GM20431 (cell line): ENCODE data around the gene LRRTM3.

Experiments used
- in situ Hi-C: fragments of 300-500 bp; cut with MseI, MboI; formaldehyde crosslinking; loops from one replicate; pipeline ENCODE4 v1.15.0; 2020; ENCODE audit warnings: low sequenced_read_pairs; ENCODE audit not compliant: unreplicated experiment

The LRRTM3 gene

GRCh38 chr10:67011480-67011879 lies 85.6 kb downstream of the LRRTM3 start:
- in situ Hi-C loops: no loop called here

GRCh38 chr10:67011981-67012380 lies 86.1 kb downstream of the LRRTM3 start:
- in situ Hi-C loops: no loop called here

GRCh38 chr10:67015225-67015624 lies 89.4 kb downstream of the LRRTM3 start:
- in situ Hi-C loops: no loop called here

- in situ Hi-C loops: no loop called here
Measured at GRCh38 chr10:67017218-67017617, 91.4 kb downstream of the LRRTM3 start.

- in situ Hi-C loops: no loop called here
Measured at GRCh38 chr10:67022099-67022498, 96.3 kb downstream of the LRRTM3 start.

- in situ Hi-C loops: no loop called here
Measured at GRCh38 chr10:67033878-67034277, 108.0 kb downstream of the LRRTM3 start.

GRCh38 chr10:67036808-67037207 lies 111.0 kb downstream of the LRRTM3 start:
- in situ Hi-C loops: no loop called here

- in situ Hi-C loops: no loop called here
Measured at GRCh38 chr10:67043041-67043440, 117.2 kb downstream of the LRRTM3 start.

GRCh38 chr10:67045404-67045803 lies 119.6 kb downstream of the LRRTM3 start:
- in situ Hi-C loops: no loop called here

- in situ Hi-C loops: no loop called here
Measured at GRCh38 chr10:67046507-67046906, 120.7 kb downstream of the LRRTM3 start.

GRCh38 chr10:67049988-67050387 lies 124.2 kb downstream of the LRRTM3 start:
- in situ Hi-C loops: no loop called here

GRCh38 chr10:67050415-67050814 lies 124.6 kb downstream of the LRRTM3 start:
- in situ Hi-C loops: no loop called here

- in situ Hi-C loops: no loop called here
Measured at GRCh38 chr10:67072654-67073053, 146.8 kb downstream of the LRRTM3 start.

- in situ Hi-C loops: no loop called here
Measured at GRCh38 chr10:67075491-67075971, 149.7 kb downstream of the LRRTM3 start.

- in situ Hi-C loops: no loop called here
Measured at GRCh38 chr10:67076144-67076543, 150.3 kb downstream of the LRRTM3 start.

GRCh38 chr10:67077376-67077775 lies 151.5 kb downstream of the LRRTM3 start:
- in situ Hi-C loops: no loop called here

GRCh38 chr10:67079126-67079525 lies 153.3 kb downstream of the LRRTM3 start:
- in situ Hi-C loops: no loop called here

- in situ Hi-C loops: no loop called here
Measured at GRCh38 chr10:67086327-67087134, 160.7 kb downstream of the LRRTM3 start.

GRCh38 chr10:67087135-67087425 lies 161.2 kb downstream of the LRRTM3 start:
- in situ Hi-C loops: no loop called here

- in situ Hi-C loops: no loop called here
Measured at GRCh38 chr10:67088036-67088435, 162.2 kb downstream of the LRRTM3 start.

GRCh38 chr10:67095531-67095930 lies 169.7 kb downstream of the LRRTM3 start:
- in situ Hi-C loops: no loop called here

GRCh38 chr10:67098461-67098860 lies 172.6 kb downstream of the LRRTM3 start:
- in situ Hi-C loops: no loop called here
